GM23338 (cell line): ENCODE measurements around the gene UBXN4. TPM values are rescaled to one million over a fixed set of nuclear protein-coding genes. Genes with fewer than 3 reads are reported as not detected.

Source experiments
- ATAC-seq: fragments of 200-7000 bp; cut with Tn5 transposase; 3 replicates; pipeline ENCODE4 v1.9.1; 2020
- DNase-seq: peaks from one replicate; pipeline ENCODE4 v3.0.0-alpha.2; 2015; ENCODE audit warnings: low spot score
- H2AFZ ChIP-seq: fragments of 200-600 bp; sonication (generic); 2 replicates; pipeline ENCODE4 v1.8.0; 2016; ENCODE audit warnings: antibody characterized with exemption, mild to moderate bottlenecking, moderate library complexity
- H3F3A ChIP-seq: fragments of 200-600 bp; sonication (generic); replicated peaks from 2 replicates; pipeline ENCODE4 v1.8.0; 2017; ENCODE audit warnings: antibody characterized with exemption, mixed run types, low read depth
- H3K27ac ChIP-seq: fragments of 200-600 bp; sonication (generic); 2 replicates; pipeline ENCODE4 v1.6.1; 2016; ENCODE audit warnings: low read depth
- H3K27me3 ChIP-seq: fragments of 200-600 bp; sonication (generic); 2 replicates; pipeline ENCODE4 v1.8.0; 2016; ENCODE audit warnings: mild to moderate bottlenecking, mixed run types, moderate library complexity; ENCODE audit not compliant: insufficient read depth
- H3K36me3 ChIP-seq: fragments of 200-600 bp; sonication (generic); 2 replicates; pipeline ENCODE4 v1.8.0; 2016; ENCODE audit warnings: mild to moderate bottlenecking; ENCODE audit not compliant: insufficient read depth
- H3K4me1 ChIP-seq: fragments of 200-600 bp; sonication (generic); 2 replicates; pipeline ENCODE4 v1.8.0; 2016; ENCODE audit warnings: mild to moderate bottlenecking, moderate library complexity; ENCODE audit not compliant: insufficient read depth
- H3K4me2 ChIP-seq: fragments of 200-600 bp; sonication (generic); 2 replicates; pipeline ENCODE4 v1.7.1; 2017; ENCODE audit warnings: mixed run types
- H3K4me3 ChIP-seq: fragments of 200-600 bp; sonication (generic); 2 replicates; pipeline ENCODE4 v1.6.1; 2016; ENCODE audit warnings: mixed run types
- H3K79me2 ChIP-seq: fragments of 200-600 bp; sonication (generic); replicated peaks from 2 replicates; pipeline ENCODE4 v1.8.0; 2017; ENCODE audit warnings: mild to moderate bottlenecking; ENCODE audit not compliant: insufficient read depth
- H3K9me2 ChIP-seq: fragments of 200-600 bp; sonication (generic); 2 replicates; pipeline ENCODE4 v1.8.0; 2017; ENCODE audit not compliant: insufficient read depth
- H4K20me1 ChIP-seq: fragments of 200-600 bp; sonication (generic); replicated peaks from 2 replicates; pipeline ENCODE4 v1.8.0; 2017; ENCODE audit warnings: mild to moderate bottlenecking; ENCODE audit not compliant: insufficient read depth
- H3K27ac Mint-ChIP-seq: 2 replicates; pipeline ENCODE4 v1.8.0; 2020; ENCODE audit warnings: inconsistent platforms, mild to moderate bottlenecking, moderate library complexity, mixed read lengths
- H3K27me3 Mint-ChIP-seq: 3 replicates; pipeline ENCODE4 v1.8.0; 2022; ENCODE audit warnings: low read depth, mild to moderate bottlenecking, moderate library complexity, mixed read lengths, inconsistent platforms; ENCODE audit not compliant: insufficient read depth, poor library complexity
- H3K36me3 Mint-ChIP-seq: 3 replicates; pipeline ENCODE4 v1.8.0; 2021; ENCODE audit warnings: low read depth, mild to moderate bottlenecking, inconsistent platforms, moderate library complexity, mixed read lengths
- H3K4me1 Mint-ChIP-seq: 3 replicates; pipeline ENCODE4 v1.8.0; 2020; ENCODE audit warnings: mild to moderate bottlenecking, inconsistent platforms, mixed read lengths
- H3K4me3 Mint-ChIP-seq: 3 replicates; pipeline ENCODE4 v1.8.0; 2021; ENCODE audit warnings: moderate library complexity, mild to moderate bottlenecking, inconsistent platforms, mixed read lengths
- H3K9me3 Mint-ChIP-seq: 3 replicates; pipeline ENCODE4 v1.8.0; 2020; ENCODE audit warnings: moderate library complexity, mild to moderate bottlenecking, inconsistent platforms, mixed read lengths
- EZH2 ChIP-seq: fragments of 200-600 bp; sonication (generic); IDR thresholded peaks from one replicate; pipeline ENCODE4 v1.8.0; 2017; ENCODE audit warnings: antibody characterized with exemption, mild to moderate bottlenecking, low read depth; ENCODE audit not compliant: unreplicated experiment
- EZH2phosphoT487 ChIP-seq: fragments of 200-600 bp; sonication (generic); IDR thresholded peaks from one replicate; pipeline ENCODE4 v1.8.1; 2018; ENCODE audit warnings: antibody characterized with exemption; ENCODE audit not compliant: unreplicated experiment
- JUNB ChIP-seq: IDR thresholded peaks from one replicate; pipeline ENCODE4 v1.6.1; 2016; ENCODE audit warnings: antibody characterized with exemption; ENCODE audit not compliant: unreplicated experiment
- NANOG ChIP-seq: IDR thresholded peaks from 2 replicates; pipeline ENCODE4 v1.6.1; 2016; ENCODE audit warnings: antibody characterized with exemption, borderline replicate concordance
- POLR2AphosphoS5 ChIP-seq: IDR thresholded peaks from 2 replicates; pipeline ENCODE4 v1.6.1; 2016; ENCODE audit warnings: antibody characterized with exemption, low read depth
- STAT1 ChIP-seq: IDR thresholded peaks from one replicate; pipeline ENCODE4 v1.6.1; 2016; ENCODE audit warnings: antibody characterized with exemption; ENCODE audit not compliant: unreplicated experiment
- polyA plus RNA-seq: library from polyadenylated mRNA; unstranded; fragments of >200 nt; fragmentation: Nextera tagmentation; extraction: Ambion mirVana; gene quantifications from 2 replicates; pipeline ENCODE4 v1.2.1, GENCODE V29; 2016
- total RNA-seq: library from RNA; depleted of rRNA; stranded (reverse); fragments of >200 nt; shearing (Covaris generic); gene quantifications from 2 replicates; pipeline ENCODE4 v1.2.3, GENCODE V29; 2014
- TF ChIP-seq, protein P1 (sequence below): IDR thresholded peaks from one replicate; pipeline ENCODE4 v1.6.1; 2018; ENCODE audit warnings: antibody characterized with exemption; ENCODE audit not compliant: unreplicated experiment
- TF ChIP-seq, protein P2 (sequence below): fragments of 250-450 bp; sonication (Bioruptor Pico); IDR thresholded peaks from 2 replicates; pipeline ENCODE4 v1.5.0; 2020; ENCODE audit warnings: mild to moderate bottlenecking, moderate library complexity
- TF ChIP-seq, protein P3 (sequence below): IDR thresholded peaks from 2 replicates; pipeline ENCODE4 v1.6.1; 2016; ENCODE audit warnings: antibody characterized with exemption

The UBXN4 gene
- total and polyA plus RNA-seq, 2 experiments from 2014 or later: 57.6 to 226 TPM

DNA sequence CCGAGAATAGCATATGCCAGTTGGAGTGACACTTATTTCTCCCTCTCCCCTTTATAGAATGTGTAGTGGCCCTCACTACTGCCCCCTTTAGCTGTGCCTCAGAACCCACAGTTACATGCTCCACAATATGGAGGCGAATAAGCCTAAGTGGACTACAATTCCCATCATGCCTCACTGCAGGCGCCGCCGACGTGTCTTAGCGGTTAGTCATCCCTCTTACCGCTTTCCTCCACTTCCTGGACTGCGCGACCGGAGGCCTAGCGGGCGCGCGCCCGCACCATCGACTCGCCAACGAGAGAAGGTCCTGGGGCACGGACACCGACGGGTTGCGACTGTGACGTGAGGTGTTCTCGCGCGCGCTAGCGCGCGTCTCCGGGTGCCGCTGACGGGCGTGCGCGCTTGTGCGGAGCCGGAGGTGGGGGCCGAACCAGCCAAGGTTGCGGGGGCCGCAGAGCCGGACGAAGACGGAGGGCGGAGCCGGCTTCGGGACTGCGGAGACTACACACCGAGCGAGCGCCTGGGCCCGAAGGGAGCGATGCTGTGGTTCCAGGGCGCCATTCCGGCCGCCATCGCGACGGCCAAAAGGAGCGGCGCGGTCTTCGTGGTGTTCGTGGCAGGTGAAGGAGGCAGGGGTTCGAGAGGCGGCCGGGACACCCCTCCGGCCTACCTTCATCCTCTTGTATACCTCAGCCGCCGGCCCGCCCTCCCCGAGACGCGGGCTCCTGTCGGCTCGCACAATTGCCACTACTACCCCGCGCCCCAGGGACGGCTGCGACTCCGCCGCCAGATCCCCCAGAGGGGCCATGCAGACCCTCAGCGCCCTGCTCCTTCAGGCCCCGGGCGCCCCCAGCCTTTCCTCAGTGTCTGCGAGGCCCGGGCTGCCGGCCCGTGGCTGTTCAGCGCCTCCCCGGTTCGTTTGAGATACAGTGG is at the start of gene UBXN4 (continued):
- TF ChIP-seq, protein P1, sequence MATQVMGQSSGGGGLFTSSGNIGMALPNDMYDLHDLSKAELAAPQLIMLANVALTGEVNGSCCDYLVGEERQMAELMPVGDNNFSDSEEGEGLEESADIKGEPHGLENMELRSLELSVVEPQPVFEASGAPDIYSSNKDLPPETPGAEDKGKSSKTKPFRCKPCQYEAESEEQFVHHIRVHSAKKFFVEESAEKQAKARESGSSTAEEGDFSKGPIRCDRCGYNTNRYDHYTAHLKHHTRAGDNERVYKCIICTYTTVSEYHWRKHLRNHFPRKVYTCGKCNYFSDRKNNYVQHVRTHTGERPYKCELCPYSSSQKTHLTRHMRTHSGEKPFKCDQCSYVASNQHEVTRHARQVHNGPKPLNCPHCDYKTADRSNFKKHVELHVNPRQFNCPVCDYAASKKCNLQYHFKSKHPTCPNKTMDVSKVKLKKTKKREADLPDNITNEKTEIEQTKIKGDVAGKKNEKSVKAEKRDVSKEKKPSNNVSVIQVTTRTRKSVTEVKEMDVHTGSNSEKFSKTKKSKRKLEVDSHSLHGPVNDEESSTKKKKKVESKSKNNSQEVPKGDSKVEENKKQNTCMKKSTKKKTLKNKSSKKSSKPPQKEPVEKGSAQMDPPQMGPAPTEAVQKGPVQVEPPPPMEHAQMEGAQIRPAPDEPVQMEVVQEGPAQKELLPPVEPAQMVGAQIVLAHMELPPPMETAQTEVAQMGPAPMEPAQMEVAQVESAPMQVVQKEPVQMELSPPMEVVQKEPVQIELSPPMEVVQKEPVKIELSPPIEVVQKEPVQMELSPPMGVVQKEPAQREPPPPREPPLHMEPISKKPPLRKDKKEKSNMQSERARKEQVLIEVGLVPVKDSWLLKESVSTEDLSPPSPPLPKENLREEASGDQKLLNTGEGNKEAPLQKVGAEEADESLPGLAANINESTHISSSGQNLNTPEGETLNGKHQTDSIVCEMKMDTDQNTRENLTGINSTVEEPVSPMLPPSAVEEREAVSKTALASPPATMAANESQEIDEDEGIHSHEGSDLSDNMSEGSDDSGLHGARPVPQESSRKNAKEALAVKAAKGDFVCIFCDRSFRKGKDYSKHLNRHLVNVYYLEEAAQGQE: no peak
- TF ChIP-seq EZH2phosphoT487 (no peak), JUNB (no peak)

DNA sequence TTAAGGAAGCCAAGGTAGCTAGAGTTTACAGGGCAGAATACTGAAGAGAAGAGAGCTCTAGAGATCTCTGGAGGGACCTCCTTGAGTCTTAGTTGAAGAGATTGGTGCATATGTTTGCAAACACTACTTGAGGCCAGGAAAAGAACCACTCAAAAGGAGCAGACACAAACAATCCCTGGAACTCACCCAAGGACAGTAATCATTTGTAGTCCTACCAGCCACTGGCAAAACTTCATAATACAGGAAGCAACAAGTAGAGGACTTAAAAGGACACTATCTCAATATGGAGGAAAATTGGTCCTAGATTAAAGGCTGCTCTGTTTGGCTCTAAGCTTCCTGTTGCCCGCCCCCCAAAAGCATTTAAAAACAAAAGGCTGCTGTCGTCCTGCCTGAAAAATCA is 46.9 kb upstream of the UBXN4 start:
- DNase-seq (no peak), ATAC-seq (no peak)
- Histone ChIP-seq H3K79me2 (no peaks in the 10 kb centered on the region), H3K27me3 (no peaks in the 10 kb centered on the region), H3K36me3 (no peaks in the 10 kb centered on the region), H3K27ac (peak overlapping the region; percentile 11; the same call in 1 of the 2 replicates), H3F3A (no peaks in the 10 kb centered on the region), H3K9me2 (no peaks in the 10 kb centered on the region), H3K4me1 (no peaks in the 10 kb centered on the region), H4K20me1 (no peaks in the 10 kb centered on the region), H2AFZ (no peak overlapping the region), H3K4me2 (no peak overlapping the region), H3K4me3 (no peak overlapping the region)
- Mint-ChIP-seq H3K4me3 (no peak overlapping the region), H3K27me3 (no peaks in the 10 kb centered on the region), H3K36me3 (peaks cover 13% of the 10 kb centered on the region), H3K27ac (peak overlapping the region; percentile 16; the same call in 1 of the 2 replicates), H3K9me3 (no peaks in the 10 kb centered on the region), H3K4me1 (no peaks in the 10 kb centered on the region)
- TF ChIP-seq EZH2phosphoT487: no peak
- TF ChIP-seq, protein P2, sequence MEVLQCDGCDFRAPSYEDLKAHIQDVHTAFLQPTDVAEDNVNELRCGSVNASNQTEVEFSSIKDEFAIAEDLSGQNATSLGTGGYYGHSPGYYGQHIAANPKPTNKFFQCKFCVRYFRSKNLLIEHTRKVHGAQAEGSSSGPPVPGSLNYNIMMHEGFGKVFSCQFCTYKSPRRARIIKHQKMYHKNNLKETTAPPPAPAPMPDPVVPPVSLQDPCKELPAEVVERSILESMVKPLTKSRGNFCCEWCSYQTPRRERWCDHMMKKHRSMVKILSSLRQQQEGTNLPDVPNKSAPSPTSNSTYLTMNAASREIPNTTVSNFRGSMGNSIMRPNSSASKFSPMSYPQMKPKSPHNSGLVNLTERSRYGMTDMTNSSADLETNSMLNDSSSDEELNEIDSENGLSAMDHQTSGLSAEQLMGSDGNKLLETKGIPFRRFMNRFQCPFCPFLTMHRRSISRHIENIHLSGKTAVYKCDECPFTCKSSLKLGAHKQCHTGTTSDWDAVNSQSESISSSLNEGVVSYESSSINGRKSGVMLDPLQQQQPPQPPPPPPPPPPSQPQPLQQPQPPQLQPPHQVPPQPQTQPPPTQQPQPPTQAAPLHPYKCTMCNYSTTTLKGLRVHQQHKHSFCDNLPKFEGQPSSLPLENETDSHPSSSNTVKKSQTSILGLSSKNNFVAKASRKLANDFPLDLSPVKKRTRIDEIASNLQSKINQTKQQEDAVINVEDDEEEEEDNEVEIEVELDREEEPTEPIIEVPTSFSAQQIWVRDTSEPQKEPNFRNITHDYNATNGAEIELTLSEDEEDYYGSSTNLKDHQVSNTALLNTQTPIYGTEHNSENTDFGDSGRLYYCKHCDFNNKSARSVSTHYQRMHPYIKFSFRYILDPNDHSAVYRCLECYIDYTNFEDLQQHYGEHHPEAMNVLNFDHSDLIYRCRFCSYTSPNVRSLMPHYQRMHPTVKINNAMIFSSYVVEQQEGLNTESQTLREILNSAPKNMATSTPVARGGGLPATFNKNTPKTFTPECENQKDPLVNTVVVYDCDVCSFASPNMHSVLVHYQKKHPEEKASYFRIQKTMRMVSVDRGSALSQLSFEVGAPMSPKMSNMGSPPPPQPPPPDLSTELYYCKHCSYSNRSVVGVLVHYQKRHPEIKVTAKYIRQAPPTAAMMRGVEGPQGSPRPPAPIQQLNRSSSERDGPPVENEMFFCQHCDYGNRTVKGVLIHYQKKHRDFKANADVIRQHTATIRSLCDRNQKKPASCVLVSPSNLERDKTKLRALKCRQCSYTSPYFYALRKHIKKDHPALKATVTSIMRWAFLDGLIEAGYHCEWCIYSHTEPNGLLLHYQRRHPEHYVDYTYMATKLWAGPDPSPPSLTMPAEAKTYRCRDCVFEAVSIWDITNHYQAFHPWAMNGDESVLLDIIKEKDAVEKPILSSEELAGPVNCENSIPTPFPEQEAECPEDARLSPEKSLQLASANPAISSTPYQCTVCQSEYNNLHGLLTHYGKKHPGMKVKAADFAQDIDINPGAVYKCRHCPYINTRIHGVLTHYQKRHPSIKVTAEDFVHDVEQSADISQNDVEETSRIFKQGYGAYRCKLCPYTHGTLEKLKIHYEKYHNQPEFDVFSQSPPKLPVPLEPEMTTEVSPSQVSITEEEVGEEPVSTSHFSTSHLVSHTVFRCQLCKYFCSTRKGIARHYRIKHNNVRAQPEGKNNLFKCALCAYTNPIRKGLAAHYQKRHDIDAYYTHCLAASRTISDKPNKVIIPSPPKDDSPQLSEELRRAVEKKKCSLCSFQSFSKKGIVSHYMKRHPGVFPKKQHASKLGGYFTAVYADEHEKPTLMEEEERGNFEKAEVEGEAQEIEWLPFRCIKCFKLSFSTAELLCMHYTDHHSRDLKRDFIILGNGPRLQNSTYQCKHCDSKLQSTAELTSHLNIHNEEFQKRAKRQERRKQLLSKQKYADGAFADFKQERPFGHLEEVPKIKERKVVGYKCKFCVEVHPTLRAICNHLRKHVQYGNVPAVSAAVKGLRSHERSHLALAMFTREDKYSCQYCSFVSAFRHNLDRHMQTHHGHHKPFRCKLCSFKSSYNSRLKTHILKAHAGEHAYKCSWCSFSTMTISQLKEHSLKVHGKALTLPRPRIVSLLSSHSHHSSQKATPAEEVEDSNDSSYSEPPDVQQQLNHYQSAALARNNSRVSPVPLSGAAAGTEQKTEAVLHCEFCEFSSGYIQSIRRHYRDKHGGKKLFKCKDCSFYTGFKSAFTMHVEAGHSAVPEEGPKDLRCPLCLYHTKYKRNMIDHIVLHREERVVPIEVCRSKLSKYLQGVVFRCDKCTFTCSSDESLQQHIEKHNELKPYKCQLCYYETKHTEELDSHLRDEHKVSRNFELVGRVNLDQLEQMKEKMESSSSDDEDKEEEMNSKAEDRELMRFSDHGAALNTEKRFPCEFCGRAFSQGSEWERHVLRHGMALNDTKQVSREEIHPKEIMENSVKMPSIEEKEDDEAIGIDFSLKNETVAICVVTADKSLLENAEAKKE (CRISPR knock-in tag): no peak
- no peak for TF ChIP-seq EZH2
- TF ChIP-seq, protein P1: no peak
- TF ChIP-seq, protein P3, sequence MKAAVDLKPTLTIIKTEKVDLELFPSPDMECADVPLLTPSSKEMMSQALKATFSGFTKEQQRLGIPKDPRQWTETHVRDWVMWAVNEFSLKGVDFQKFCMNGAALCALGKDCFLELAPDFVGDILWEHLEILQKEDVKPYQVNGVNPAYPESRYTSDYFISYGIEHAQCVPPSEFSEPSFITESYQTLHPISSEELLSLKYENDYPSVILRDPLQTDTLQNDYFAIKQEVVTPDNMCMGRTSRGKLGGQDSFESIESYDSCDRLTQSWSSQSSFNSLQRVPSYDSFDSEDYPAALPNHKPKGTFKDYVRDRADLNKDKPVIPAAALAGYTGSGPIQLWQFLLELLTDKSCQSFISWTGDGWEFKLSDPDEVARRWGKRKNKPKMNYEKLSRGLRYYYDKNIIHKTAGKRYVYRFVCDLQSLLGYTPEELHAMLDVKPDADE: no peak
- no peak for TF ChIP-seq POLR2AphosphoS5
- no peak for TF ChIP-seq NANOG
- TF ChIP-seq STAT1: no peak
